ENCODE results near the gene KLK2.

GRCh38 chr19:50921426-50922316, 48.4 kb downstream of the KLK2 start:
- TF ChIP-seq POLR2A (IDR thresholded peaks at IDR 0.05; ENCODE audit: low read depth, low read length) (no peak), SPI1 (IDR thresholded peaks at IDR 0.05; ENCODE audit: low read depth, low read length) (no peak)
